ENCODE measurements around the gene SSBP3. TPM values are rescaled to one million over a fixed set of nuclear protein-coding genes. Genes with fewer than 3 reads are reported as not detected.
A peak's percentile ranks its signal among the peaks of the same experiment; 100 is the strongest.

Gene SSBP3
- total RNA-seq, 3 donors from 2014 or later (not counting 1 experiment from before 2014, with no cell fraction given), result 162 to 224 (median 164) TPM

- Mint-ChIP-seq H3K36me3 (no peaks in the 10 kb centered on the region), H3K27ac (peak overlapping the region; percentile 79 to 96), H3K27me3 (ENCODE audit: low read depth in 2 of 2) (no peaks in the 10 kb centered on the region), H3K4me3 (peak overlapping the region; percentile 76), H3K4me1 (peaks cover 85 to 90% of the 10 kb centered on the region in 2 donors), H3K9me3 (no peaks in the 10 kb centered on the region)
- H3K4me1 ChIP-seq (ENCODE audit: control insufficient read depth, insufficient read depth, low read length), result peaks cover 86% of the 10 kb centered on the region
- DNase-seq, result peak in 1 of 2 donors; percentile 48
- H3K9me3 ChIP-seq (ENCODE audit: control insufficient read depth, insufficient read depth, low read length), result no peaks in the 10 kb centered on the region
- no peaks in the 10 kb centered on the region for H3K36me3 ChIP-seq (ENCODE audit: control insufficient read depth, insufficient read depth, low read length)
- no peaks in the 10 kb centered on the region for H3K27me3 ChIP-seq (ENCODE audit: control insufficient read depth, insufficient read depth, low read length)
- H3K4me3 ChIP-seq (ENCODE audit: low read length), result no peak overlapping the region
- intact Hi-C loops (cut with micrococcal nuclease), result no loop called here
- 62% methylated on average over 11 of the region's 12 CpGs for WGBS (ENCODE audit: insufficient coverage)
- TF ChIP-seq CTCF (IDR thresholded peaks at IDR 0.05), result no peak
- H3K27ac ChIP-seq (ENCODE audit: low read length), result no peak overlapping the region
- ATAC-seq, result peak in 2 of 3 donors; percentile 32 to 51
These were observed 115.5 kb downstream of the SSBP3 start for GRCh38 chr1:54290506-54291184.

GRCh38 chr1:54289712-54290233 is 116.4 kb downstream of the SSBP3 start:
- peaks cover 85 to 90% of the 10 kb centered on the region in 2 donors for H3K4me1 Mint-ChIP-seq
- peaks cover 84% of the 10 kb centered on the region for H3K4me1 ChIP-seq (ENCODE audit: control insufficient read depth, insufficient read depth, low read length)

GRCh38 chr1:54287801-54288211 is 118.4 kb downstream of the SSBP3 start:
- DNase-seq, result peak in 1 of 2 donors; percentile 33
- no peaks in the 10 kb centered on the region for H3K36me3 ChIP-seq (ENCODE audit: control insufficient read depth, insufficient read depth, low read length)
- Mint-ChIP-seq H3K27me3 (ENCODE audit: low read depth in 2 of 2) (no peaks in the 10 kb centered on the region), H3K4me3 (no peak overlapping the region), H3K27ac (peak overlapping the region; percentile 72 to 96), H3K9me3 (no peaks in the 10 kb centered on the region), H3K36me3 (no peaks in the 10 kb centered on the region), H3K4me1 (peaks cover 83 to 88% of the 10 kb centered on the region in 2 donors)
- H3K27me3 ChIP-seq (ENCODE audit: control insufficient read depth, insufficient read depth, low read length), result no peaks in the 10 kb centered on the region
- intact Hi-C loops (cut with micrococcal nuclease), result loop anchor here (1.0 kb wide), 1 partner anchor 119 kb away; no protein-coding TSS in a partner anchor
- 87% methylated on average over 9 of the region's 9 CpGs for WGBS (ENCODE audit: insufficient coverage)
- no peaks in the 10 kb centered on the region for H3K9me3 ChIP-seq (ENCODE audit: control insufficient read depth, insufficient read depth, low read length)
- ATAC-seq, result no peak
- no peak for TF ChIP-seq CTCF (IDR thresholded peaks at IDR 0.05)
- H3K27ac ChIP-seq (ENCODE audit: low read length), result peak overlapping the region; percentile 45
- H3K4me3 ChIP-seq (ENCODE audit: low read length), result no peak overlapping the region
- H3K4me1 ChIP-seq (ENCODE audit: control insufficient read depth, insufficient read depth, low read length), result peaks cover 84% of the 10 kb centered on the region

More at GRCh38 chr1:54289712-54290233, 116.4 kb downstream of the SSBP3 start:
- no peak for DNase-seq
- no peaks in the 10 kb centered on the region for H3K27me3 Mint-ChIP-seq (ENCODE audit: low read depth in 2 of 2)
- no peak for TF ChIP-seq CTCF (IDR thresholded peaks at IDR 0.05)
- Histone ChIP-seq H3K36me3 (ENCODE audit: control insufficient read depth, insufficient read depth, low read length) (no peaks in the 10 kb centered on the region), H3K27me3 (ENCODE audit: control insufficient read depth, insufficient read depth, low read length) (no peaks in the 10 kb centered on the region), H3K27ac (ENCODE audit: low read length) (no peak overlapping the region), H3K9me3 (ENCODE audit: control insufficient read depth, insufficient read depth, low read length) (no peaks in the 10 kb centered on the region), H3K4me3 (ENCODE audit: low read length) (no peak overlapping the region)
- H3K9me3 Mint-ChIP-seq, result no peaks in the 10 kb centered on the region
- WGBS (ENCODE audit: insufficient coverage), result 45% methylated on average over 3 of the region's 6 CpGs
- intact Hi-C loops (cut with micrococcal nuclease), result no loop called here
- peak overlapping the region; percentile 79 to 96 for H3K27ac Mint-ChIP-seq
- H3K4me3 Mint-ChIP-seq, result peak overlapping the region; percentile 76
- ATAC-seq, result no peak
- no peaks in the 10 kb centered on the region for H3K36me3 Mint-ChIP-seq

Measured in natural killer cell (primary cell).